Effector memory CD8-positive, alpha-beta T cell (primary cell): ENCODE results near the gene VRK2.
"Not testable (repeated sequence)": the region's sequence is repeated elsewhere in the genome, so short reads cannot be mapped to it uniquely, and the experiment has no call there.

Source experiments
- ATAC-seq: fragments of 150-1000 bp; cut with Tn5 transposase; replicated peaks from 2 replicates; pipeline ENCODE4 v1.10.0; 2021; ENCODE audit warnings: mild to moderate bottlenecking, moderate library complexity
- DNase-seq, 3 experiments: peaks; one replicate each; pipeline ENCODE4 v3.0.0; 2021
- H3K27ac Mint-ChIP-seq, 2 donors: one replicate each; pipeline ENCODE4 v1.8.0; 2022; ENCODE audit warnings: mild to moderate bottlenecking in 2 of 2, mixed read lengths in 2 of 2, moderate library complexity in 2 of 2
- H3K27me3 Mint-ChIP-seq, 2 donors: one replicate each; pipeline ENCODE4 v1.8.0; 2022; ENCODE audit warnings: mixed read lengths in 2 of 2
- H3K36me3 Mint-ChIP-seq: one replicate; pipeline ENCODE4 v1.8.0; 2022; ENCODE audit warnings: mild to moderate bottlenecking, moderate library complexity, mixed read lengths; ENCODE audit not compliant: insufficient read depth
- H3K4me1 Mint-ChIP-seq, 2 donors: one replicate each; pipeline ENCODE4 v1.8.0; 2022; ENCODE audit warnings: low read depth in 2 of 2, mixed read lengths in 2 of 2
- H3K4me3 Mint-ChIP-seq, 2 donors: one replicate each; pipeline ENCODE4 v1.8.0; 2022; ENCODE audit warnings: mild to moderate bottlenecking in 2 of 2, mixed read lengths in 2 of 2, moderate library complexity in 2 of 2
- H3K9me3 Mint-ChIP-seq, 2 donors: one replicate each; pipeline ENCODE4 v1.8.0; 2022; ENCODE audit warnings: mixed read lengths in 2 of 2

Gene VRK2

DNA sequence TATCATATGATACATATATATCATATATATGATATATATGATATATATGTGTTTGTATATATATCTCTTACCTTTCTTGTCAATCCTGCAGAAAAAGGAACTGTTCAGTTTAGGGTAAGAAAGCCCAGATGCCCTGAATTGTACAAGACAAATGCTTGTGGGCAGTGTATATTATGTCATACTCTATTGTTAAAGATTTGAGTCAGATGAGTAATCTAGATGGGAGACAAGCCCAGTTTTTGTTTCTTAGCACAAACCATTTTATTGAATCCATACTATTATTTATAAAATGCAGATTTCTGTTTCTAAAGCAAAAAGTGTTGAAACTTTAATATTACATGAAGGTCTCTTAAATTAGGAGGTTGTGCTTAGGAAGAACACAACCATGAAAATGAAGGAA is 90.6 kb downstream of the VRK2 start:
- Mint-ChIP-seq H3K27me3 (no peaks in the 10 kb centered on the region), H3K9me3 (no peaks in the 10 kb centered on the region), H3K4me3 (no peak overlapping the region), H3K4me1 (no peaks in the 10 kb centered on the region), H3K27ac (no peak overlapping the region), H3K36me3 (peaks cover 12% of the 10 kb centered on the region)
- DNase-seq (no peak), ATAC-seq (no peak)

DNA sequence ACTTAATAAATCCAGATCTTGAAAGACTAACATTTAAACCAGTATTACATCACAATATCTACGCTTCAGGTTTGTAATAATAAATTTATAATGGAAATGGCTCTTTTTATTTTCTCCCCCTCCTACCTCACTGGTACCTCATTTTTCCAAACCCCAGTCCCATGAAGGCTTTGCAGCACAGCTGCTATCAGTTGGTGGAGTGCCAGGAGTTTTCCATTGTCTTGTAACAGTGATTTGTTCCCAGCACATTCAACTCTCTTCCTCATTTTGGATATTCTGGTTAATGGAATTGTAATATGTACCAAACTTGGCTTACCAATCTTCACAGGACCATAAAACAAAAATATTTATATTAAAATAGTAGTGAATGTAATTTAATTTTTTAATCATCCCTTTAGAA is 91.2 kb downstream of the VRK2 start:
- no peak overlapping the region for H3K4me3 Mint-ChIP-seq
- DNase-seq (no peak), ATAC-seq (no peak)
- no peaks in the 10 kb centered on the region for H3K4me1 Mint-ChIP-seq
- H3K27me3 Mint-ChIP-seq: no peaks in the 10 kb centered on the region
- peaks cover 12% of the 10 kb centered on the region for H3K36me3 Mint-ChIP-seq
- H3K27ac Mint-ChIP-seq: no peak overlapping the region
- H3K9me3 Mint-ChIP-seq: no peaks in the 10 kb centered on the region

DNA sequence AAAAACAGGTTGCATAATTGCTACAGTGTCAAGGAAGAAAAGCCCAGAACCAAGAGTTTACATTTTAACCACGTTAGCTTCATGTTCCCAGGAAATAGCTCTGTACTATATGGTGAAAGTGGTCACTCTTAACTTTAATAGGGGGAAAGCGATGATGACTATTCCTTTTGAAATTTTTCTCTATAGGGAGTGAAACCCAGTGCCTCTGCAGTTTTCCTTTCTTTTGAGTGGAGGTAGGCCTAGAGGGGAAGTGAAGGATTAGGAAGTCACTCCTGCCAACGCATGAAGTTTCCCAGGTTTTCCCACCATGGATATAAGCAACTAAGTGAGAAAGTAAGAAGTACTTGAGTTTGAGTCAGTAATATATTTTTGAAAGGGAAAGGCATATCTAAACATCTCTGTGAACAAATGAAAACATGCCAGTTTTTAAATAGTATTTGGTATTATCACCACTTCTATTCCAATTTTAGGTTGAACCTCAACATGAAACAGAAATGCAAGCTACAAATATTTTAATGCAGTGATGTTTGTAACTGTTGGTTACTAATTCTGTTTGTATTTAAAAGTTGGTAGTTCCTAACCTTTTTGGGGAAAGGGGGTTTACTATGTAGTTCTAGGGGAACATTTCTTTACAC is 91.9 kb downstream of the VRK2 start:
- ATAC-seq: no peak
- H3K36me3 Mint-ChIP-seq: peaks cover 12% of the 10 kb centered on the region

DNA sequence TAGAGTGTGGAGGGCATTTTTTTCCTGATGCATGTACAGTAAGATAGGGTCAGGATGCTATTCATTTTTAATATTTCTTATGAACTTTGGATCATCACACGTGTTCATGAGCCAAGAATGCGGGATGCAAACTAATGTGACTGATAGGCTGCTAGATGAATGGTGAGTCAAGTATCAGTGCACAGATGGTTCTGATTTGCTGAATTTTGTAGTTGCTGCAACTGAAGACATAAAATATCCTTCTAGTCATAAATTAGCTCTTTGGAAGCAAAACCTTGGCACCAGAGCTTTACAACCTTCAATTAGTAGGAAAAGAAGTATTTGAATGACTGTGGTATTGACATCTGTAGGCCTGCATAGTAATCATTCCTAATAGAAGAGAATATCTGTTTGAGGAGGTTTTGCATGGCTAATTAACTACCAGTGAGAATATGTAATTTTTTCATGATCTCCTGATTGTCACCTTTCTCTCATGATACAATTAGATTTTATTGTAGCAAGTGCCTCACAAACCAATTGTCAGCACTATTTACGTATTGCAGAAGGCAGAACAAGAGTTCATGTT is 94.0 kb downstream of the VRK2 start:
- ATAC-seq (no peak), DNase-seq (no peak)
- H3K27ac Mint-ChIP-seq: no peak overlapping the region

More for the DNA sequence above, 91.9 kb downstream of the VRK2 start:
- no peak overlapping the region for H3K4me3 Mint-ChIP-seq
- DNase-seq: no peak
- H3K4me1 Mint-ChIP-seq: no peaks in the 10 kb centered on the region
- H3K27ac Mint-ChIP-seq: no peak overlapping the region
- H3K9me3 Mint-ChIP-seq: no peaks in the 10 kb centered on the region
- no peaks in the 10 kb centered on the region for H3K27me3 Mint-ChIP-seq

DNA sequence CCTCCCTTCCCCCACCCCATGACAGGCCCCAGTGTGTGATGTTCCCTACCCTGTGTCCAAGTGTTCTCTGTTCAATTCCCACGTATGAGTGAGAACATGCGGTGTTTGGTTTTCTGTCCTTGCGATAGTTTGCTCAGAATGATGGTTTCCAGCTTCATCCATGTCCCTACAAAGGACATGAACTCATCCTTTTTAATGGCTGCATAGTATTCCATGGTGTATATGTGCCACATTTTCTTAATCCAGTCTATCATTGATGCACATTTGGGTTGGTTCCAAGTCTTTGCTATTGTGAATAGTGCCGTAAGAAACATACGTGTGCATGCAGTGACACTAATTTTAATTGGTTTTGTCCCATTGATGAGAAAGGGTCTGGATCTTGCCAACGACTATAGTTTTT is 99.2 kb downstream of the VRK2 start:
- H3K36me3 Mint-ChIP-seq, H3K27me3 Mint-ChIP-seq, H3K4me3 Mint-ChIP-seq, ATAC-seq, DNase-seq, H3K27ac Mint-ChIP-seq, H3K4me1 Mint-ChIP-seq, H3K9me3 Mint-ChIP-seq: not testable (repeated sequence)

More for the DNA sequence above, 94.0 kb downstream of the VRK2 start:
- no peaks in the 10 kb centered on the region for H3K27me3 Mint-ChIP-seq
- no peaks in the 10 kb centered on the region for H3K4me1 Mint-ChIP-seq
- H3K36me3 Mint-ChIP-seq: peaks cover 8% of the 10 kb centered on the region
- no peak overlapping the region for H3K4me3 Mint-ChIP-seq
- H3K9me3 Mint-ChIP-seq: no peaks in the 10 kb centered on the region

DNA sequence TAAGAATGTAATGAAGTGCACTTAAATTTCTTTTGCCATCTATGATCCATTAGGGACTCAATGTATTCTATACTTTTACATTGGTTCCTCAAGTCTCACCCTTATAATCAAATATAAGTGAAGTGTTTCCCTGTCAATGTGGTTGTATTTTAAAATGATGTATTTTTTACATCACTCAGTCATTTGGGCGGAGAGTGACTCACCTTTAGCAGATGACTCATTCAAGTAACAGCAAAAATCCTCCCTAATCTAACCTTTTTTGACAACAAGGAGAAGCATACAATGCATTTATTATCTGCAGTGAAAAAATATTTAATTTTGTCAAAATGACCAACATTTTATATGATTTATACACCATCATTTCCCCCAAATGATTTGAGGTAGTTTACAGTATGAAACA is 100.1 kb downstream of the VRK2 start:
- peaks cover 0 to 3% of the 10 kb centered on the region in 2 donors for H3K4me1 Mint-ChIP-seq
- no peak overlapping the region for H3K4me3 Mint-ChIP-seq
- no peak overlapping the region for H3K27ac Mint-ChIP-seq
- no peak for ATAC-seq
- no peaks in the 10 kb centered on the region for H3K36me3 Mint-ChIP-seq
- H3K9me3 Mint-ChIP-seq: no peaks in the 10 kb centered on the region
- DNase-seq: no peak
- H3K27me3 Mint-ChIP-seq: no peaks in the 10 kb centered on the region

DNA sequence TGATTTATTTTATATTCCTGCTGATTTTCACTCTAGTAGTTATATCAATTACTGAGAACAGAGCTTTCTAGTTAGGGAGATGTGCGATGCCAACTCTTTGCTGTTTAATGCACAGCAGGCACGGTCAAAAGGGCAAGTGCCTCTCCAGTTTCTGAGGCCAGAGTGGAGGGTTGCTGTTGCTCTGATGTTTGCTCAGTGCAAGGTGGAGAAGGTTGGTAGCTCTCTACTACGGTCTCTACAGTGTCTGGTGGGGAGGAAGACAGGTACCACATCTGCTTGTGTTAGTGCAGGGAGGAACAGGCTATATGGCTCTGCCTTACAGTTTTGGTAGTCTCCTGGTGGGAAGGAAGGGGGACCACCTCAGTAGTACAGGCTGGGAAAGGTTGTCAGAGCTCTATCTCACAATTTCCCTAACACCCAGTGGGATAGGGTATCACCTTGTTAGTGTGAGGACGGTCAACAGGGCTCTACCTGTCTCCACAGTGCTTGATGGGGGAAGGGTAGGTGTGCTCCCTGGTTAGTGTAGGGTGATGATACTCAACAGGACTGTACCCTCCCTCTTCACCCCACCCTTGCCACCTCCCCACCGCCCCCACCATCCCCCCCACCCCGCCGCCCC is 108.7 kb downstream of the VRK2 start:
- no peak overlapping the region for H3K27ac Mint-ChIP-seq
- H3K4me3 Mint-ChIP-seq: no peak overlapping the region
- no peaks in the 10 kb centered on the region for H3K27me3 Mint-ChIP-seq
- no peak for DNase-seq
- ATAC-seq: no peak
- H3K4me1 Mint-ChIP-seq: peaks cover 0 to 4% of the 10 kb centered on the region in 2 donors
- peaks cover 14% of the 10 kb centered on the region for H3K36me3 Mint-ChIP-seq
- no peaks in the 10 kb centered on the region for H3K9me3 Mint-ChIP-seq

DNA sequence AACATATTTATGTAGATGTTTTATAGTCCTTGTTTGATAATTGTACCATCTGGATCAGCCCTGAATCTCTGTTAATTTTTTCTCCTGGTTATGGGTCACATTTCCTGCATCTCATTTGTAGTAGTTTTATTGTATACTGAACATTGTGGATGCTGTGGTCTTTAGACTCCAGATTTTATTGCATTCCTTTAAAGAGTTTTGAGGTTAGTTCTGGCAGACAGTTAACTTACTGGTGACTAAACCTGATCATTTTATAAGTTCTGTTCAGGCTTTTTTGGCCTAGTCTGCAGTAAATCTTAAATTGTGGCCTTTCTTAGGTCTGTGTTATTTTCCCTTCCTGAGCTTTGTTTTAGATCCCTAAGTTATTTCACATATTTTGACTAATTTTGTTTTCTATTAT is 110.2 kb downstream of the VRK2 start:
- Mint-ChIP-seq H3K4me1 (peaks cover 0 to 4% of the 10 kb centered on the region in 2 donors), H3K27me3 (no peaks in the 10 kb centered on the region), H3K27ac (peak overlapping the region in 1 of 2 donors; percentile 52), H3K9me3 (no peaks in the 10 kb centered on the region), H3K4me3 (no peak overlapping the region), H3K36me3 (peaks cover 19% of the 10 kb centered on the region)
- no peak for DNase-seq
- ATAC-seq: no peak

DNA sequence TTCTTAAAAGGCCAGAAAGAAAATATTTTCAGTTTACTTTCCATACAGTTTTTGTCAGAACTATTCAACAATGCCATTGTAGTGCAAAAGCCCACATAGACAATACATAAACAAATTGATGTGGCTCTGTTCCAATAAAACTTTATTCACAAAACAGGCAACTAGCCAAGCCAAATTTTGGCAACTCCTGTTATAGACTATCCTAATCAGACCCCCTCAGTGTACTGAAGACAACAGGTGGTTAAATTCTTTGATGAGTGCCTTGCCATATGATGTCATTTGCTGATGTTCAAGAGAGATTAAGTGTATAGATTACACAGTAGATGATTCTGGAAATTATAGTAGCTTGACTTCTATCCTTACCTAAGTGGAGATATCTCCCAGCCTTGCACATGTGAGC is 111.1 kb downstream of the VRK2 start:
- Mint-ChIP-seq H3K27ac (no peak overlapping the region), H3K9me3 (no peaks in the 10 kb centered on the region), H3K4me1 (peaks cover 0 to 4% of the 10 kb centered on the region in 2 donors), H3K36me3 (peaks cover 17% of the 10 kb centered on the region), H3K4me3 (no peak overlapping the region), H3K27me3 (no peaks in the 10 kb centered on the region)
- ATAC-seq: no peak
- no peak for DNase-seq

DNA sequence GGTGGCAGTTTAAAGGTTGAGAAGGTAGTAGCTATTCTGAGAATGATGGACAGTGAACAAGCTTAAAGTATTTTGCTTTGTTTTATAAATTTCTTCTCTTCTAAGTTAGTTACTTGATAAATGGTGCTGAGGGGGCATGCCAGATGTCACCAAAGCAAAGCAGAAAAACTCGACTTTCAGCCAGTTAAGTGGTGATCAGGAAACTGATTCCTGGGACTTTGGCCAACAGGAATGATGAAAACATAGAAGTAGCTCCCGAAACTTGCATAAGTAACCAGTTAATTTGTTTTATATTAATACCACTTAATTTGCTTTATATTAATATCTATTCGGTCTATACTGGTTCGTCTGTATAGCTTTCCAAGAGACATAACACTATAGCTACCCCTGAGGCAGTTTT is 111.9 kb downstream of the VRK2 start:
- H3K4me1 Mint-ChIP-seq: peaks cover 0 to 4% of the 10 kb centered on the region in 2 donors

DNA sequence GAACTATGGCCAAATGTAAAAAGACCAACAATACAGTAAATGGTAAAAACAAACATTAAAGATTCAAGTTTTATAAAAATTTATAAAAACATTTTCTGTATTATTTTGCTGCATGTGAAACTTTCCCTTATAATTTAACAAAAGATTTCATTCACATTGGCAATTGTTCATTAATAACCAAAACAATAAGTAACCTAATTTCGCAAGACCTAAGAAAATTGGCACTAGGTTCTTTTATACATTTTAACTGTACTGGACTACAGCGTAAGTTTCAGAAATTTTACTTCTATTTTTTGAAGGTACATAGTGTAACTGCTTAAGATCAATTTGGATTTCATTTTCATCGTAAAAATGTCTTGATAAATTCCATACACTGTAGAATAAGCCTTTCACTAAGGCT is 117.3 kb downstream of the VRK2 start:
- H3K36me3 Mint-ChIP-seq: peaks cover 15% of the 10 kb centered on the region
- H3K9me3 Mint-ChIP-seq: no peaks in the 10 kb centered on the region
- no peaks in the 10 kb centered on the region for H3K4me1 Mint-ChIP-seq

More for the DNA sequence above, 111.9 kb downstream of the VRK2 start:
- Mint-ChIP-seq H3K27ac (no peak overlapping the region), H3K9me3 (no peaks in the 10 kb centered on the region), H3K36me3 (peaks cover 16% of the 10 kb centered on the region), H3K4me3 (no peak overlapping the region), H3K27me3 (no peaks in the 10 kb centered on the region)
- ATAC-seq (no peak), DNase-seq (no peak)

DNA sequence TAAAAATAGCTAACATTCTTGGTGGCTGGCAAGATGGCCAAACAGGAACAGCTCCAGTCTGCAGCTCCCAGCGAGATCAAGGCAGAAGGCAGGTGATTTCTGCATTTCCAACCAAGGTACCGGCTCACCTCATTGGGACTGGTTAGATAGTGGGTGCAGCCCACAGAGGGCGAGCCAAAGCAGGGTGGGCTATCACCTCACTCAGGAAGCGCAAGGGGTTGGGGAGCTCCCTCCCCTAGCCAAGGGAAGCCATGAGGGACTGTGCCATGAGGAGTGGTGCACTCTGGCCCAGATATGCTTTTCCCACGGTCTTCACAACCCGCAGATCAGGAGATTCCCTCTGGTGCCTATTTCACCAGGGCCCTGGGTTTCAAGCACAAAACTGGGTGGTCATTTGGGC is 121.5 kb downstream of the VRK2 start:
- H3K9me3 Mint-ChIP-seq: not testable (repeated sequence)

More for the DNA sequence above, 117.3 kb downstream of the VRK2 start:
- no peaks in the 10 kb centered on the region for H3K27me3 Mint-ChIP-seq
- ATAC-seq (no peak), DNase-seq (no peak)
- H3K4me3 Mint-ChIP-seq: no peak overlapping the region
- no peak overlapping the region for H3K27ac Mint-ChIP-seq

DNA sequence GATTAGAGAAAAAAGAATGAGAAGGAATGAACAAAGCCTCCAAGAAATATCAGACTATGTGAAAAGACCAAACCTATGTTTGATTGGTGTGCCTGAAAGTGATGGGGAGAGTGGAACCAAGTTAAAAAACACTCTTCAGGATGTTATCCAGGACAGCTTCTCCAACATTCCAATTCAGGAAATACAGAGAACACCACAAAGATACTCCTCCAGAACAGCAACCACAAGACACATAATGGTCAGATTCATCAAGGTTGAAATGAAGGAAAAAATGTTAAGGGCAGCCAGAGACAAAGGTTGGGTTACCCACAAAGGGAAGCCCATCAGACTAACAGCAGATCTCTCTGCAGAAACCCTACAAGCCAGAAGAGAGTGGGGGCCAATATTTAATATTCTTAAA is 123.2 kb downstream of the VRK2 start:
- not testable (repeated sequence) for H3K36me3 Mint-ChIP-seq, ATAC-seq, H3K4me1 Mint-ChIP-seq, H3K27me3 Mint-ChIP-seq, DNase-seq, H3K27ac Mint-ChIP-seq, H3K4me3 Mint-ChIP-seq
- peaks cover 8 to 23% of the 10 kb centered on the region in 2 donors for H3K9me3 Mint-ChIP-seq

More for the DNA sequence above, 121.5 kb downstream of the VRK2 start:
- H3K4me3 Mint-ChIP-seq, H3K27ac Mint-ChIP-seq, H3K27me3 Mint-ChIP-seq, ATAC-seq, H3K4me1 Mint-ChIP-seq, DNase-seq, H3K36me3 Mint-ChIP-seq: not testable (repeated sequence)

DNA sequence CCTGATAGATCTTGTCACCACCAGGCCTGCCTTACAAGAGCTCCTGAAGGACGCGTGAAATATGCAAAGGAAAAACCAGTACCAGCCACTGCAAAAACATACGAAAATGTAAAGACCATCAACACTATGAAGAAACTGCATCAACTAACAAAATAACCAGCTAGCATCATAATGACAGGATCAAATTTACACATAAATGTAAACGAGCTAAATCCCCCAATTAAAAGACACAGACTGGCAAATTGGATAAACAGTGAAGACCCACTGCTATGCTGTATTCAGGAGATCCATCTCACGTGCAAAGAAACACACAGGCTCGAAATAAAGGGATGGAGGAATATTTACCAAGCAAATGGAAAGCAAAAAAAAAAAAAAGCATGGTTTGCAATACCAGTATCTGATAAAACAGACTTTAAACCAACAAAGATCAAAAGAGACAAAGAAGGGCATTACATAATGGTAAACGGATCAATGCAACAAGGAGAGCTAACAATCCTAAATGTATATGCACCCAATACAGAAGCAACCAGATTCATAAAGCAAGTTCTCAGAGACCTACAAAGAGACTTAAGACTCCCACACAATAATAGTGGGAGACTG is 123.8 kb downstream of the VRK2 start:
- H3K4me3 Mint-ChIP-seq, H3K36me3 Mint-ChIP-seq, DNase-seq, H3K27ac Mint-ChIP-seq, H3K4me1 Mint-ChIP-seq, H3K27me3 Mint-ChIP-seq, ATAC-seq: not testable (repeated sequence)
- peaks cover 8 to 23% of the 10 kb centered on the region in 2 donors for H3K9me3 Mint-ChIP-seq
